ENCODE results near the gene SEMA3B.

GRCh38 chr3:50298836-50299637 lies 30.1 kb downstream of the SEMA3B start, which contains the start of the genes HYAL3 and NAA80:
- TF ChIP-seq CTCF (IDR thresholded peaks at IDR 0.05; ENCODE audit: low read depth, low read length) (peak; percentile 47), EZH2phosphoT487 (IDR thresholded peaks at IDR 0.05; ENCODE audit: low read depth) (no peak)
